Peyer's patch (tissue), 4 donors: ENCODE data around the gene CD300LB. TPM values are rescaled to one million over a fixed set of nuclear protein-coding genes. Genes with fewer than 3 reads are reported as not detected.
"Not testable (repeated sequence)": the region's sequence is repeated elsewhere in the genome, so short reads cannot be mapped to it uniquely, and the experiment has no call there.

Experiments used
- DNase-seq, 3 donors: peaks; one replicate each; pipeline ENCODE4 v3.0.0-alpha.2; 2017 to 2019
- H3K27ac ChIP-seq, 4 donors: fragments of 200-600 bp; sonication (generic); one replicate each; pipeline ENCODE4 v1.5.1; 2016 to 2019
- H3K27me3 ChIP-seq, 2 donors: fragments of 200-600 bp; sonication (generic); one replicate each; pipeline ENCODE4 v1.5.1; 2019
- H3K36me3 ChIP-seq, 3 donors: fragments of 200-600 bp; sonication (generic); one replicate each; pipeline ENCODE4 v1.5.1; 2016 to 2019
- H3K4me1 ChIP-seq, 4 donors: fragments of 200-600 bp; sonication (generic); one replicate each; pipeline ENCODE4 v1.5.1; 2016 to 2019
- H3K4me3 ChIP-seq, 4 donors: fragments of 200-600 bp; sonication (generic); 1 replicate in 3 of 4; 2 replicates in 1 of 4; pipeline ENCODE4 v1.5.1; 2016 to 2019; ENCODE audit warnings: mild to moderate bottlenecking in 1 of 4
- H3K9me3 ChIP-seq, 4 donors: fragments of 200-600 bp; sonication (generic); one replicate each; pipeline ENCODE4 v1.5.1; 2016 to 2019; ENCODE audit warnings: mild to moderate bottlenecking in 1 of 4
- CTCF ChIP-seq, 6 experiments: fragments of 450-650 bp in 4 of 6; fragments of 200-600 bp in 2 of 6; sonication (generic) in 1 of 6; IDR thresholded peaks; one replicate each; pipeline ENCODE4 v1.5.1; 2017 to 2019; ENCODE audit warnings: antibody characterized with exemption in 6 of 6, mild to moderate bottlenecking in 3 of 6, moderate library complexity in 1 of 6
- POLR2A ChIP-seq, 2 donors: fragments of 450-650 bp; IDR thresholded peaks; one replicate each; pipeline ENCODE4 v1.5.1; 2017; ENCODE audit warnings: antibody characterized with exemption in 2 of 2, mild to moderate bottlenecking in 2 of 2, moderate library complexity in 2 of 2
- total RNA-seq, 4 donors: library from RNA; depleted of rRNA; stranded (reverse); fragments of >200 nt; gene quantifications; one replicate each; pipeline ENCODE4 v1.1.0, GENCODE V29; 2016

CD300LB gene
- total RNA-seq, 4 donors from 2014 or later: not detected

GRCh38 chr17:74512036-74512435, 19.2 kb downstream of the CD300LB start:
- Histone ChIP-seq H3K27ac (peak overlapping the region in 2 of 4 donors; percentile 16 to 33), H3K4me3 (no peak overlapping the region), H3K9me3 (no peaks in the 10 kb centered on the region), H3K27me3 (no peaks in the 10 kb centered on the region), H3K4me1 (no peaks in the 10 kb centered on the region), H3K36me3 (no peaks in the 10 kb centered on the region)
- no peak for TF ChIP-seq POLR2A (IDR thresholded peaks at IDR 0.05)
- no peak for TF ChIP-seq CTCF (IDR thresholded peaks at IDR 0.05)
- DNase-seq: peak in 2 of 3 donors; percentile 9 to 30

- Histone ChIP-seq H3K4me1 (no peaks in the 10 kb centered on the region), H3K27me3 (no peaks in the 10 kb centered on the region), H3K4me3 (no peak overlapping the region), H3K9me3 (no peaks in the 10 kb centered on the region), H3K27ac (no peak overlapping the region), H3K36me3 (no peaks in the 10 kb centered on the region)
- DNase-seq: no peak
- TF ChIP-seq CTCF (IDR thresholded peaks at IDR 0.05): no peak
- TF ChIP-seq POLR2A (IDR thresholded peaks at IDR 0.05): no peak
Measured at GRCh38 chr17:74508156-74508555, 23.1 kb downstream of the CD300LB start.

- not testable (repeated sequence) for H3K4me1 ChIP-seq, H3K27ac ChIP-seq, H3K9me3 ChIP-seq, H3K4me3 ChIP-seq, H3K36me3 ChIP-seq, H3K27me3 ChIP-seq
- DNase-seq: peak in 2 of 3 donors; percentile 12 to 52
Measured at GRCh38 chr17:74503949-74504348, 27.3 kb downstream of the CD300LB start.

- Histone ChIP-seq H3K27me3 (no peaks in the 10 kb centered on the region), H3K9me3 (no peaks in the 10 kb centered on the region), H3K27ac (no peak overlapping the region), H3K4me3 (no peak overlapping the region), H3K36me3 (no peaks in the 10 kb centered on the region), H3K4me1 (no peaks in the 10 kb centered on the region)
- TF ChIP-seq CTCF (IDR thresholded peaks at IDR 0.05) (no peak), POLR2A (IDR thresholded peaks at IDR 0.05) (no peak)
- peak in 1 of 3 donors; percentile 27 for DNase-seq
Measured at GRCh38 chr17:74502861-74503260, 28.4 kb downstream of the CD300LB start.

- H3K9me3 ChIP-seq: no peaks in the 10 kb centered on the region
- no peaks in the 10 kb centered on the region for H3K4me1 ChIP-seq
- H3K4me3 ChIP-seq: no peak overlapping the region
- TF ChIP-seq POLR2A (IDR thresholded peaks at IDR 0.05) (no peak), CTCF (IDR thresholded peaks at IDR 0.05) (no peak)
- no peaks in the 10 kb centered on the region for H3K36me3 ChIP-seq
- H3K27me3 ChIP-seq: no peaks in the 10 kb centered on the region
- DNase-seq: peak in 2 of 3 donors; percentile 8 to 11
- H3K27ac ChIP-seq: no peak overlapping the region
Measured at GRCh38 chr17:74499992-74500391, 31.3 kb downstream of the CD300LB start.

GRCh38 chr17:74497471-74497870, 33.8 kb downstream of the CD300LB start:
- Histone ChIP-seq H3K4me3 (no peak overlapping the region), H3K27me3 (no peaks in the 10 kb centered on the region)
- no peak for TF ChIP-seq POLR2A (IDR thresholded peaks at IDR 0.05)
- no peak for TF ChIP-seq CTCF (IDR thresholded peaks at IDR 0.05)

More at GRCh38 chr17:74497471-74497870, 33.8 kb downstream of the CD300LB start:
- no peaks in the 10 kb centered on the region for H3K9me3 ChIP-seq
- H3K4me1 ChIP-seq: no peaks in the 10 kb centered on the region
- no peak overlapping the region for H3K27ac ChIP-seq
- no peaks in the 10 kb centered on the region for H3K36me3 ChIP-seq
- DNase-seq: peak in 2 of 3 donors; percentile 4 to 38
